Cardiac muscle cell (in vitro differentiated cells and primary cell): ENCODE data around the gene ERFE. TPM values are rescaled to one million over a fixed set of nuclear protein-coding genes. Genes with fewer than 3 reads are reported as not detected.

Experiments
- DNase-seq, 2 donors: peaks; one replicate each; pipeline versions ENCODE4 v3.0.0 to v3.0.0-alpha.2; 2010 to 2017; ENCODE audit warnings: low read depth in 1 of 2, low spot score in 1 of 2
- H3K27ac ChIP-seq: fragments of 200-600 bp; sonication (generic); 2 replicates; pipeline ENCODE4 v1.5.1; 2016
- H3K27me3 ChIP-seq: fragments of 200-600 bp; sonication (generic); 2 replicates; pipeline ENCODE4 v1.6.0; 2016; ENCODE audit warnings: control low read depth
- H3K36me3 ChIP-seq: fragments of 200-600 bp; sonication (generic); 2 replicates; pipeline ENCODE4 v1.5.1; 2016; ENCODE audit warnings: control low read depth
- H3K4me1 ChIP-seq: fragments of 200-600 bp; sonication (generic); 2 replicates; pipeline ENCODE4 v1.8.1; 2017; ENCODE audit warnings: low read depth, mild to moderate bottlenecking, mixed run types
- H3K4me3 ChIP-seq: fragments of 200-600 bp; sonication (generic); 2 replicates; pipeline ENCODE4 v1.5.1; 2016; ENCODE audit warnings: mild to moderate bottlenecking
- H3K9me3 ChIP-seq: fragments of 200-600 bp; sonication (generic); 2 replicates; pipeline ENCODE4 v1.5.1; 2017; ENCODE audit warnings: low read depth, mild to moderate bottlenecking, control low read depth
- CTCF ChIP-seq: IDR thresholded peaks from 2 replicates; pipeline ENCODE4 v1.5.1; 2012; ENCODE audit warnings: low read depth, mild to moderate bottlenecking, low read length
- polyA plus RNA-seq: library from polyadenylated mRNA; unstranded; fragments of >200 nt; fragmentation: Nextera tagmentation; extraction: Ambion mirVana; gene quantifications from 2 replicates; pipeline ENCODE4 v1.2.1, GENCODE V29; 2016
- total RNA-seq: library from RNA; depleted of rRNA; stranded (reverse); fragments of >200 nt; gene quantifications from 2 replicates; pipeline ENCODE4 v1.2.3, GENCODE V29; 2016

The ERFE gene
- total and polyA plus RNA-seq, 2 experiments from 2014 or later = 0.60 to 1.5 TPM

- DNase-seq = no peak
- Histone ChIP-seq H3K4me1 (no peaks in the 10 kb centered on the region), H3K27ac (no peak overlapping the region), H3K36me3 (peaks cover 56% of the 10 kb centered on the region), H3K9me3 (no peaks in the 10 kb centered on the region), H3K4me3 (no peak overlapping the region), H3K27me3 (no peaks in the 10 kb centered on the region)
- no peak for TF ChIP-seq CTCF
Observed at GRCh38 chr2:238190445-238190844, 31.7 kb downstream of the ERFE start.

GRCh38 chr2:238202326-238203093, 43.7 kb downstream of the ERFE start:
- no peak for TF ChIP-seq CTCF
- peaks cover 8% of the 10 kb centered on the region for H3K4me1 ChIP-seq
- H3K27ac ChIP-seq = peak overlapping the region; percentile 97
- H3K9me3 ChIP-seq = no peaks in the 10 kb centered on the region
- H3K27me3 ChIP-seq = peaks cover 1% of the 10 kb centered on the region
- no peaks in the 10 kb centered on the region for H3K36me3 ChIP-seq
- peak overlapping the region; percentile 99 for H3K4me3 ChIP-seq
- DNase-seq = peak; percentile 6 to 27

GRCh38 chr2:238203094-238203972, 44.6 kb downstream of the ERFE start, which contains the start of gene ILKAP:
Gene ILKAP (minus strand): TSS chr2:238203695. CDS start chr2:238203553, 142 bp downstream.
- peaks cover 8% of the 10 kb centered on the region for H3K4me1 ChIP-seq
- peak within 1 kb of the TSS; percentile 97 for H3K27ac ChIP-seq
- H3K4me3 ChIP-seq = peak within 1 kb of the TSS; percentile 99
- H3K36me3 ChIP-seq = no peaks in the 10 kb centered on the region
- peak; percentile 85 to 94 for DNase-seq
- H3K9me3 ChIP-seq = no peaks in the 10 kb centered on the region
- no peak for TF ChIP-seq CTCF
- H3K27me3 ChIP-seq = peaks cover 9% of the 10 kb centered on the region

GRCh38 chr2:238203973-238204683, 45.4 kb downstream of the ERFE start:
- H3K36me3 ChIP-seq = no peaks in the 10 kb centered on the region
- H3K4me3 ChIP-seq = peak overlapping the region; percentile 99
- H3K4me1 ChIP-seq = peaks cover 8% of the 10 kb centered on the region
- H3K9me3 ChIP-seq = no peaks in the 10 kb centered on the region
- H3K27ac ChIP-seq = peak overlapping the region; percentile 51
- no peak for TF ChIP-seq CTCF
- peaks cover 17% of the 10 kb centered on the region for H3K27me3 ChIP-seq
- DNase-seq = no peak

GRCh38 chr2:238207006-238207405, 48.2 kb downstream of the ERFE start:
- H3K9me3 ChIP-seq = no peaks in the 10 kb centered on the region
- H3K27ac ChIP-seq = no peak overlapping the region
- peaks cover 6% of the 10 kb centered on the region for H3K4me1 ChIP-seq
- no peak for TF ChIP-seq CTCF
- no peaks in the 10 kb centered on the region for H3K36me3 ChIP-seq
- DNase-seq = no peak
- H3K4me3 ChIP-seq = no peak overlapping the region
- H3K27me3 ChIP-seq = peaks cover 40% of the 10 kb centered on the region
